Kidney (tissue), 14 donors: ENCODE results near the gene SLC30A4. TPM values are rescaled to one million over a fixed set of nuclear protein-coding genes. Genes with fewer than 3 reads are reported as not detected.

Source experiments
- DNase-seq, 5 donors: peaks; one replicate each; pipeline ENCODE4 v3.0.0-alpha.2; 2013 to 2020
- FAIRE-seq: peaks from 2 replicates; lab custom pipeline; 2012; peaks lifted over from hg19 to GRCh38; lab: Jason Lieb, UNC
- H3K27ac ChIP-seq, 2 donors: one replicate each; pipeline ENCODE4 v1.7.0; 2013; ENCODE audit warnings: low read depth in 2 of 2, low read length in 2 of 2, inconsistent platforms in 1 of 2
- H3K27me3 ChIP-seq: one replicate; pipeline ENCODE4 v1.7.1; 2013; ENCODE audit warnings: low read length, inconsistent platforms; ENCODE audit not compliant: control insufficient read depth, insufficient read depth
- H3K36me3 ChIP-seq, 3 donors: one replicate each; pipeline versions ENCODE4 v1.7.0 to v1.7.1; 2013; ENCODE audit warnings: low read length in 3 of 3, control low read depth in 1 of 3, inconsistent platforms in 1 of 3; ENCODE audit not compliant: insufficient read depth in 3 of 3, control insufficient read depth in 2 of 3
- H3K4me1 ChIP-seq, 3 donors: one replicate each; pipeline versions ENCODE4 v1.7.0 to v1.7.1; 2013; ENCODE audit warnings: low read length in 3 of 3, inconsistent platforms in 1 of 3, low read depth in 1 of 3; ENCODE audit not compliant: control insufficient read depth in 2 of 3, insufficient read depth in 2 of 3
- H3K4me3 ChIP-seq, 3 donors: one replicate each; pipeline versions ENCODE4 v1.7.0 to v1.8.1; 2013; ENCODE audit warnings: low read length in 3 of 3, control low read depth in 1 of 3, inconsistent platforms in 1 of 3
- H3K9ac ChIP-seq, 3 donors: one replicate each; pipeline versions ENCODE4 v1.7.0 to v1.7.1; 2013; ENCODE audit warnings: low read length in 3 of 3, control low read depth in 1 of 3, inconsistent platforms in 1 of 3
- H3K9me3 ChIP-seq, 3 donors: one replicate each; pipeline versions ENCODE4 v1.7.0 to v1.7.1; 2013; ENCODE audit warnings: low read length in 3 of 3, control low read depth in 1 of 3, inconsistent platforms in 1 of 3; ENCODE audit not compliant: control insufficient read depth in 2 of 3, insufficient read depth in 1 of 3
- CTCF ChIP-seq: IDR thresholded peaks from 3 replicates; pipeline ENCODE4 v1.5.1; 2012; ENCODE audit warnings: mild to moderate bottlenecking, moderate library complexity, borderline replicate concordance; ENCODE audit not compliant: insufficient read depth; ENCODE audit errors: extremely low read depth
- intact Hi-C: fragments of 100-400 bp; cut with DNase I; formaldehyde crosslinking; loops from one replicate; pipeline ENCODE4 v1.11.1; 2022
- polyA plus RNA-seq: library from polyadenylated mRNA; stranded (reverse); fragments of 350-450 nt; fragmentation: Illumina TruSeq; extraction: RNeasy Lipid Tissue Mini Kit (QIAGEN cat#74804); gene quantifications from one replicate; pipeline ENCODE4 v1.2.3, GENCODE V29; 2014; ENCODE audit warnings: low read depth, low replicate concordance; ENCODE audit not compliant: insufficient read depth
- total RNA-seq: library from RNA; stranded (reverse); fragmentation: NEBNext Ultra II Directional; extraction: Animal tissue kit (Norgen Biotek cat#: 25700); gene quantifications from one replicate; pipeline ENCODE4 v1.2.1, GENCODE V29; 2021
- donor health status: control.
- donor health status: control.
- donor health status: control.
- donor health status: control.
- donor health status: control.
- donor health status: DM: yes; HTN: yes; CAD: no.
- donor health status: Normal renal cell carcinoma (clear cell type).

The SLC30A4 gene
- total and polyA plus RNA-seq, 2 donors from 2014 or later = 3.1 to 7.4 TPM

GRCh38 chr15:45498701-45499100 is 23.9 kb downstream of the SLC30A4 start:
- no peaks in the 10 kb centered on the region for H3K9me3 ChIP-seq
- no peaks in the 10 kb centered on the region for H3K27me3 ChIP-seq
- no peak overlapping the region for H3K27ac ChIP-seq
- no peak overlapping the region for H3K9ac ChIP-seq
- no peaks in the 10 kb centered on the region for H3K36me3 ChIP-seq
- no peaks in the 10 kb centered on the region for H3K4me1 ChIP-seq
- DNase-seq (no peak), FAIRE-seq (no peak)
- no peak for TF ChIP-seq CTCF
- H3K4me3 ChIP-seq = no peak overlapping the region
- intact Hi-C loops = no loop called here

- no peaks in the 10 kb centered on the region for H3K9me3 ChIP-seq
- no peaks in the 10 kb centered on the region for H3K4me1 ChIP-seq
- DNase-seq (no peak), FAIRE-seq (no peak)
- intact Hi-C loops = no loop called here
- no peak overlapping the region for H3K27ac ChIP-seq
- H3K27me3 ChIP-seq = no peaks in the 10 kb centered on the region
- no peak overlapping the region for H3K9ac ChIP-seq
- no peaks in the 10 kb centered on the region for H3K36me3 ChIP-seq
- no peak overlapping the region for H3K4me3 ChIP-seq
- no peak for TF ChIP-seq CTCF
Observed at GRCh38 chr15:45497261-45497660, 25.3 kb downstream of the SLC30A4 start.

- Histone ChIP-seq H3K9me3 (no peaks in the 10 kb centered on the region), H3K36me3 (no peaks in the 10 kb centered on the region), H3K27ac (no peak overlapping the region), H3K9ac (no peak overlapping the region), H3K4me1 (no peaks in the 10 kb centered on the region), H3K27me3 (no peaks in the 10 kb centered on the region), H3K4me3 (no peak overlapping the region)
- TF ChIP-seq CTCF = no peak
- no peak for DNase-seq
- FAIRE-seq = no peak
- intact Hi-C loops = no loop called here
Observed at GRCh38 chr15:45496658-45497057, 25.9 kb downstream of the SLC30A4 start.

GRCh38 chr15:45495588-45495987 is 27.0 kb downstream of the SLC30A4 start:
- Histone ChIP-seq H3K4me3 (no peak overlapping the region), H3K4me1 (no peaks in the 10 kb centered on the region), H3K27ac (no peak overlapping the region), H3K9ac (no peak overlapping the region), H3K27me3 (no peaks in the 10 kb centered on the region), H3K36me3 (no peaks in the 10 kb centered on the region), H3K9me3 (no peaks in the 10 kb centered on the region)
- intact Hi-C loops = no loop called here
- FAIRE-seq (no peak), DNase-seq (no peak)
- TF ChIP-seq CTCF = no peak
